Stimulated activated naive CD8-positive, alpha-beta T cell treated with anti-CD3 and anti-CD28 coated beads, Interleukin-15, Interleukin-2, amounts not matched to agents 100 ng/mL and 50 ng/mL, for 24 hours (primary cell): ENCODE data around the gene FGD4.

ENCODE experiments used
- H3K27ac Mint-ChIP-seq: one replicate; pipeline ENCODE4 v1.8.0; 2021; ENCODE audit warnings: mild to moderate bottlenecking, mixed read lengths
- H3K27me3 Mint-ChIP-seq: one replicate; pipeline ENCODE4 v1.8.0; 2021; ENCODE audit warnings: mixed read lengths
- H3K36me3 Mint-ChIP-seq: one replicate; pipeline ENCODE4 v1.8.0; 2021; ENCODE audit warnings: low read depth, mixed read lengths
- H3K4me1 Mint-ChIP-seq: one replicate; pipeline ENCODE4 v1.8.0; 2021; ENCODE audit warnings: low read depth, mixed read lengths
- H3K4me3 Mint-ChIP-seq: one replicate; pipeline ENCODE4 v1.8.0; 2021; ENCODE audit warnings: mild to moderate bottlenecking, mixed read lengths
- H3K9me3 Mint-ChIP-seq: one replicate; pipeline ENCODE4 v1.8.0; 2021; ENCODE audit warnings: mixed read lengths

Gene FGD4

GRCh38 chr12:32435921-32436705 is 36.8 kb downstream of the FGD4 start:
- no peaks in the 10 kb centered on the region for H3K36me3 Mint-ChIP-seq
- no peak overlapping the region for H3K4me3 Mint-ChIP-seq
- H3K27ac Mint-ChIP-seq, result no peak overlapping the region
- no peaks in the 10 kb centered on the region for H3K4me1 Mint-ChIP-seq
- peaks cover 4% of the 10 kb centered on the region for H3K27me3 Mint-ChIP-seq
- no peaks in the 10 kb centered on the region for H3K9me3 Mint-ChIP-seq

GRCh38 chr12:32437095-32437515 is 37.7 kb downstream of the FGD4 start:
- Mint-ChIP-seq H3K4me1 (no peaks in the 10 kb centered on the region), H3K27ac (no peak overlapping the region), H3K27me3 (peaks cover 3% of the 10 kb centered on the region), H3K9me3 (no peaks in the 10 kb centered on the region), H3K36me3 (no peaks in the 10 kb centered on the region), H3K4me3 (no peak overlapping the region)

GRCh38 chr12:32440120-32440865 is 40.9 kb downstream of the FGD4 start:
- Mint-ChIP-seq H3K4me3 (no peak overlapping the region), H3K9me3 (no peaks in the 10 kb centered on the region), H3K4me1 (no peaks in the 10 kb centered on the region), H3K36me3 (no peaks in the 10 kb centered on the region), H3K27me3 (no peaks in the 10 kb centered on the region), H3K27ac (no peak overlapping the region)

GRCh38 chr12:32443491-32443890 is 44.1 kb downstream of the FGD4 start:
- Mint-ChIP-seq H3K9me3 (no peaks in the 10 kb centered on the region), H3K27me3 (no peaks in the 10 kb centered on the region), H3K27ac (no peak overlapping the region), H3K36me3 (no peaks in the 10 kb centered on the region), H3K4me3 (no peak overlapping the region), H3K4me1 (peaks cover 6% of the 10 kb centered on the region)

GRCh38 chr12:32444895-32445294 is 45.5 kb downstream of the FGD4 start:
- no peak overlapping the region for H3K4me3 Mint-ChIP-seq
- H3K9me3 Mint-ChIP-seq, result no peaks in the 10 kb centered on the region
- H3K27me3 Mint-ChIP-seq, result no peaks in the 10 kb centered on the region
- H3K36me3 Mint-ChIP-seq, result no peaks in the 10 kb centered on the region
- peaks cover 9% of the 10 kb centered on the region for H3K4me1 Mint-ChIP-seq
- H3K27ac Mint-ChIP-seq, result no peak overlapping the region

GRCh38 chr12:32445356-32445755 is 46.0 kb downstream of the FGD4 start:
- no peaks in the 10 kb centered on the region for H3K27me3 Mint-ChIP-seq
- no peak overlapping the region for H3K27ac Mint-ChIP-seq
- H3K9me3 Mint-ChIP-seq, result no peaks in the 10 kb centered on the region
- no peaks in the 10 kb centered on the region for H3K36me3 Mint-ChIP-seq
- no peak overlapping the region for H3K4me3 Mint-ChIP-seq
- peaks cover 9% of the 10 kb centered on the region for H3K4me1 Mint-ChIP-seq

GRCh38 chr12:32446316-32447119 is 47.2 kb downstream of the FGD4 start:
- Mint-ChIP-seq H3K9me3 (no peaks in the 10 kb centered on the region), H3K4me3 (no peak overlapping the region), H3K27me3 (no peaks in the 10 kb centered on the region), H3K27ac (no peak overlapping the region), H3K4me1 (peaks cover 9% of the 10 kb centered on the region), H3K36me3 (no peaks in the 10 kb centered on the region)

GRCh38 chr12:32448586-32448985 is 49.2 kb downstream of the FGD4 start:
- Mint-ChIP-seq H3K4me3 (no peak overlapping the region), H3K27ac (no peak overlapping the region), H3K4me1 (peaks cover 9% of the 10 kb centered on the region), H3K27me3 (no peaks in the 10 kb centered on the region), H3K36me3 (no peaks in the 10 kb centered on the region), H3K9me3 (no peaks in the 10 kb centered on the region)

GRCh38 chr12:32450363-32450762 is 51.0 kb downstream of the FGD4 start:
- Mint-ChIP-seq H3K4me1 (peaks cover 9% of the 10 kb centered on the region), H3K4me3 (no peak overlapping the region), H3K27ac (no peak overlapping the region), H3K27me3 (no peaks in the 10 kb centered on the region), H3K9me3 (no peaks in the 10 kb centered on the region), H3K36me3 (no peaks in the 10 kb centered on the region)

- H3K27ac Mint-ChIP-seq, result no peak overlapping the region
- no peaks in the 10 kb centered on the region for H3K27me3 Mint-ChIP-seq
- no peaks in the 10 kb centered on the region for H3K9me3 Mint-ChIP-seq
- H3K4me1 Mint-ChIP-seq, result peaks cover 9% of the 10 kb centered on the region
- no peak overlapping the region for H3K4me3 Mint-ChIP-seq
- H3K36me3 Mint-ChIP-seq, result no peaks in the 10 kb centered on the region
Measured at GRCh38 chr12:32450768-32451167, 51.4 kb downstream of the FGD4 start.

GRCh38 chr12:32451816-32452215 is 52.5 kb downstream of the FGD4 start:
- H3K36me3 Mint-ChIP-seq, result no peaks in the 10 kb centered on the region
- H3K27ac Mint-ChIP-seq, result no peak overlapping the region
- no peaks in the 10 kb centered on the region for H3K9me3 Mint-ChIP-seq
- no peaks in the 10 kb centered on the region for H3K27me3 Mint-ChIP-seq
- no peak overlapping the region for H3K4me3 Mint-ChIP-seq
- H3K4me1 Mint-ChIP-seq, result peaks cover 9% of the 10 kb centered on the region

- Mint-ChIP-seq H3K27me3 (no peaks in the 10 kb centered on the region), H3K9me3 (no peaks in the 10 kb centered on the region), H3K27ac (no peak overlapping the region), H3K4me3 (no peak overlapping the region), H3K4me1 (no peaks in the 10 kb centered on the region), H3K36me3 (no peaks in the 10 kb centered on the region)
Measured at GRCh38 chr12:32454075-32454474, 54.7 kb downstream of the FGD4 start.

- Mint-ChIP-seq H3K9me3 (no peaks in the 10 kb centered on the region), H3K27ac (no peak overlapping the region), H3K4me3 (no peak overlapping the region), H3K36me3 (no peaks in the 10 kb centered on the region), H3K4me1 (no peaks in the 10 kb centered on the region), H3K27me3 (no peaks in the 10 kb centered on the region)
Measured at GRCh38 chr12:32454866-32455265, 55.5 kb downstream of the FGD4 start.

GRCh38 chr12:32455607-32456071 is 56.3 kb downstream of the FGD4 start:
- H3K4me3 Mint-ChIP-seq, result no peak overlapping the region
- H3K9me3 Mint-ChIP-seq, result no peaks in the 10 kb centered on the region
- no peaks in the 10 kb centered on the region for H3K36me3 Mint-ChIP-seq
- no peaks in the 10 kb centered on the region for H3K27me3 Mint-ChIP-seq
- no peak overlapping the region for H3K27ac Mint-ChIP-seq
- H3K4me1 Mint-ChIP-seq, result no peaks in the 10 kb centered on the region
